ENCODE results near the gene UBE3C. TPM values are rescaled to one million over a fixed set of nuclear protein-coding genes. Genes with fewer than 3 reads are reported as not detected.

Gene UBE3C
- total RNA-seq, 1 donor from 2014 or later: 56.9 TPM

DNA sequence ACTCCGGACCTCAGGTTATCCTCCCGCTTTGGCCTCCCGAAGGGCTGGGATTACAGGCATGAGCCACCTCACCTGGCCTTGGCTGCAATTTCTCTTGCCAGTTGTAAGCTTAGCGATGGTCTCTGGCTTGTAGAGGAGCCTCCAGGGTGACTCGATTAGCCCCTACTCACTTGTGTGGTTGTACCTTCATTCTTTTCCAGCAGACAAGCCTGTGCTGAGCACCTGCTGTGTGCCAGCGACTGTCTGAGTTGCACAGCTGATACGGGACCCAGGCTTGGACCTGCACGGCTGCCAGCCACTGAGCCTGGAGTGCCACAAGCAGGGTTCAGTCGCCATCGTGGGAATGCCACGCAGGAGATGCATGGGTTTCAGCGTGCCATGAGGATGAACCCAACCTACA lies 156.0 kb downstream of the UBE3C start:
- intact Hi-C loops (cut with DNase I): no loop called here
- Histone ChIP-seq H3K9me3 (no peaks in the 10 kb centered on the region), H3K4me3 (no peak overlapping the region), H3K4me1 (no peaks in the 10 kb centered on the region), H3K27ac (no peak overlapping the region), H3K36me3 (no peaks in the 10 kb centered on the region), H3K27me3 (no peaks in the 10 kb centered on the region)
- DNase-seq: no peak
- ATAC-seq: no peak
- TF ChIP-seq, protein P1, sequence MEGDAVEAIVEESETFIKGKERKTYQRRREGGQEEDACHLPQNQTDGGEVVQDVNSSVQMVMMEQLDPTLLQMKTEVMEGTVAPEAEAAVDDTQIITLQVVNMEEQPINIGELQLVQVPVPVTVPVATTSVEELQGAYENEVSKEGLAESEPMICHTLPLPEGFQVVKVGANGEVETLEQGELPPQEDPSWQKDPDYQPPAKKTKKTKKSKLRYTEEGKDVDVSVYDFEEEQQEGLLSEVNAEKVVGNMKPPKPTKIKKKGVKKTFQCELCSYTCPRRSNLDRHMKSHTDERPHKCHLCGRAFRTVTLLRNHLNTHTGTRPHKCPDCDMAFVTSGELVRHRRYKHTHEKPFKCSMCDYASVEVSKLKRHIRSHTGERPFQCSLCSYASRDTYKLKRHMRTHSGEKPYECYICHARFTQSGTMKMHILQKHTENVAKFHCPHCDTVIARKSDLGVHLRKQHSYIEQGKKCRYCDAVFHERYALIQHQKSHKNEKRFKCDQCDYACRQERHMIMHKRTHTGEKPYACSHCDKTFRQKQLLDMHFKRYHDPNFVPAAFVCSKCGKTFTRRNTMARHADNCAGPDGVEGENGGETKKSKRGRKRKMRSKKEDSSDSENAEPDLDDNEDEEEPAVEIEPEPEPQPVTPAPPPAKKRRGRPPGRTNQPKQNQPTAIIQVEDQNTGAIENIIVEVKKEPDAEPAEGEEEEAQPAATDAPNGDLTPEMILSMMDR (IDR thresholded peaks at IDR 0.05): no peak

DNA sequence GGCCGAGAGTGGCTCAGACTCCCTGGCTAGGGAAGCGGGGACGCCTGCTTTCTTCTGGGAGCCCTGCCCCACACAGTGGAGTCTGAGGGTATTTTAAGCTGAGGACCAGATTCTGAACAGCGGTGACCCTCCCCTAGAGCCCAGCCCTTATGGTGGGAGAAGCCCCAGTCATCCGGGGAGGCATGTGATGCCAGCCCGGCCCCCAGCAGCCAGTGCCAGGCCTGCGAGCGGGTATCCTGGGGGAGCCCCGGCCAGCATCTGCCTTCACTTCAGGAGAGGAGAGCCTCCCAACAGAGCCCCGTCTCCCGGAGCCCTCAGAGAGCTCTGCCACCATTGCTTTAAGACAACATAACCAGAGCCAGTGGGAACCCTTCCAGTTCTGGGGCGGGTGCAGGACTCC lies 156.6 kb downstream of the UBE3C start:
- no peak for DNase-seq

DNA sequence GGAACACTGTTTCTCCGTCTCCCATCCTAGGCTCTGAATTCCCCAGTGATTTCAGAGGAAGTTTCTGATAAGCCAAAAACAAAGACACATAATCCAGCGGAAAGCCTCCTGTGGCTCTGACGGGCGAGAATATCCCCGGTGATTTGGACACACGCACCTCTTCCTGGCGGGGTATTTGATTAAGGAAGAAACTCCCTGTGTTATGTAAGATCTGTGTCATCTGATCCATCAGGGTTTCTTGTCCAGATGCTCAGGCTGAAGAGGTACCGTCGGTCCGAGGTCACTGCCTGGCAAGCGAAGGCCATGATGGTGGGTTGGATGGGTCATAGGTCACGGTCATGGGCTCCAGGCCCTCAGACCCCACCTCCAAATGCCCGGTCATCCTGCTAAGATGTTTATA lies 158.5 kb downstream of the UBE3C start:
- no peaks in the 10 kb centered on the region for H3K27me3 ChIP-seq
- peaks cover 8% of the 10 kb centered on the region for H3K4me1 ChIP-seq
- H3K27ac ChIP-seq: no peak overlapping the region
- no peaks in the 10 kb centered on the region for H3K36me3 ChIP-seq
- no peak overlapping the region for H3K4me3 ChIP-seq
- no peaks in the 10 kb centered on the region for H3K9me3 ChIP-seq
- intact Hi-C loops (cut with DNase I): no loop called here
- ATAC-seq: no peak
- no peak for DNase-seq
- TF ChIP-seq, protein P1 (IDR thresholded peaks at IDR 0.05): no peak

More for the DNA sequence above, 156.6 kb downstream of the UBE3C start:
- Histone ChIP-seq H3K4me1 (no peaks in the 10 kb centered on the region), H3K9me3 (no peaks in the 10 kb centered on the region), H3K4me3 (no peak overlapping the region), H3K36me3 (no peaks in the 10 kb centered on the region), H3K27me3 (no peaks in the 10 kb centered on the region), H3K27ac (no peak overlapping the region)
- intact Hi-C loops (cut with DNase I): no loop called here
- TF ChIP-seq, protein P1 (IDR thresholded peaks at IDR 0.05): no peak
- no peak for ATAC-seq

DNA sequence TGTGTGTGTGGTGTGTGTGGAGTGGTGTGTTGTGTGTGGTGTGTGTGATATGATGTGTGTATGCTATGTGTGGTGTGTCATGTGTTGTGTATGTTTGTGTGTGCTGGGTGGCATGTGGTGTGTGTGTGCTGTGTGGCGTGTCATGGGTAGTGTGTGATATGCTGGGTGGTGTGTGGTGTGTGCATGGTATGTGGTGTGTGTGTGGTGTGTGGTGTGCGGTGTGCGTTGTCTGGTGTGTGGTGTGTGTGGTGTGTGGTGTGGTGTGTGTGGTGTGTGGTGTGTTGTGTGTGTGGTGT lies 160.5 kb downstream of the UBE3C start:
- Histone ChIP-seq H3K4me1 (peaks cover 15% of the 10 kb centered on the region), H3K27ac (no peak overlapping the region), H3K9me3 (no peaks in the 10 kb centered on the region), H3K27me3 (no peaks in the 10 kb centered on the region), H3K4me3 (no peak overlapping the region), H3K36me3 (no peaks in the 10 kb centered on the region)
- DNase-seq (no peak), ATAC-seq (no peak)
- TF ChIP-seq, protein P1 (IDR thresholded peaks at IDR 0.05): no peak
- intact Hi-C loops (cut with DNase I): no loop called here

DNA sequence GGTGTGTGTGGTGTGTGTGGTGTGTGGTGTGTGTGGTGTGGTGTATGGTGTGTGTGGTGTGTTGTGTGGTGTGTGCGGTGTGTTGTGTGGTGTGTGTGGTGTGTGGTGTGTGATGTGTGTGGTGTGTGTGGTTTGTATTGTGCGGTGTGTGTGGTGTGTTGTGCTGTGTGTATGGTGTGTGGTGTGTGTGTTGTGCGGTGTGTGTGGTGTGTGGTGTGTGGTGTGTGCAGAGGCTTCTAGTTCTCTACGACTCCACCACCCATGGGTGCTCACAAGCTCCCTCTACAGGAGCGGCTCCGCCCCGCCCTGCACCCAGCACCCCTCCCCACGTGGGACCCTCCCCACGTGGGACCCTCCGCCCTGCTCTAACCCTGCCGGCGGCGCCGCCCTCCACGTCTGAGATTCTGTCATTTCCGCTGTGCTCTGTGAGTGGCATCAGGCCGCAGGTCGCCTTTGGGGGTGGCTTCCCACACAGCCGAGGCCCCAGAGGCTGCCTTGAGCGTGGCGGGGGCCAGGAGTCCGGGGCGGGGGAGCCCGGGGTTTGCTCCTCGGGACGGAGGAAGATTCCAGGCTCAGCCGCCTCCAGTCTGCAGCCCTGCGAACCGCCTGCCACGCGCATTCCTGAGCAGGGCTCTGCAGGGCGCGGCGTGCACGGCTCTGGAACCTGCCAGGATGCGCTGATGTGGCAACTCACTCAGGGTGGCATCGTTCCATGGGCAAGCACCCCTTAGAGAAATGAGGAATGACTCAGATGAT lies 161.1 kb downstream of the UBE3C start:
- DNase-seq (no peak), ATAC-seq (peak; percentile 34)
- TF ChIP-seq, protein P1 (IDR thresholded peaks at IDR 0.05): no peak
- Histone ChIP-seq H3K9me3 (no peaks in the 10 kb centered on the region), H3K27me3 (no peaks in the 10 kb centered on the region), H3K27ac (no peak overlapping the region), H3K36me3 (no peaks in the 10 kb centered on the region), H3K4me3 (no peak overlapping the region), H3K4me1 (peaks cover 15% of the 10 kb centered on the region)
- intact Hi-C loops (cut with DNase I): no loop called here

DNA sequence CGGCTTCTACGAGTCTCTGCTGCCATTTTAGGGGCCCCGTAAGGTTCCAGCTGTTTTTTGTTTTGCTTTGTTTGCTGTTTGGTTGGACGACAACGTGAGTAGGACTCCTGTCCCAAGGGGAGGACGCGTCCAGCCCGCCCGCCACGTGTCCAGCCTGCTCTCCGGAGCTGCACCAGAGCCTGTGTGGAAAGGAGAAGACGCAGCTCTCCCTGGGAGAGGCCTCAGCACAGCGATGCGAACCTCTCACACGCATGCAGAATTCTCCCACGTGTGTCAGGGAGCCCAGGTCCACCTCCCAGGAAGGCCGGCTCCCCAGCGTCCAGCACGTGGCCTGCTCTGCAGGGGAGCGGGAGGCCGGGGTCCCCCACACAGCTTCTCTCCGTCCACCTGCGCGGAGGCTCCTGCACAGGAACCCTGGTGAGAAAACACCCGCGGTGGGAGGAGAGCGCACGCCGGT lies 161.7 kb downstream of the UBE3C start:
- intact Hi-C loops (cut with DNase I): no loop called here
- Histone ChIP-seq H3K4me1 (peaks cover 15% of the 10 kb centered on the region), H3K27ac (no peak overlapping the region), H3K36me3 (no peaks in the 10 kb centered on the region), H3K9me3 (no peaks in the 10 kb centered on the region), H3K27me3 (no peaks in the 10 kb centered on the region), H3K4me3 (no peak overlapping the region)
- TF ChIP-seq, protein P1 (IDR thresholded peaks at IDR 0.05): no peak
- ATAC-seq: no peak
- DNase-seq: no peak

Data from upper lobe of right lung (tissue), 1 donor.